ENCODE results near the gene LRRFIP1. TPM values are rescaled to one million over a fixed set of nuclear protein-coding genes. Genes with fewer than 3 reads are reported as not detected.

LRRFIP1 gene
- polyA plus RNA-seq, 1 donor from 2014 or later = 96.3 TPM

DNA sequence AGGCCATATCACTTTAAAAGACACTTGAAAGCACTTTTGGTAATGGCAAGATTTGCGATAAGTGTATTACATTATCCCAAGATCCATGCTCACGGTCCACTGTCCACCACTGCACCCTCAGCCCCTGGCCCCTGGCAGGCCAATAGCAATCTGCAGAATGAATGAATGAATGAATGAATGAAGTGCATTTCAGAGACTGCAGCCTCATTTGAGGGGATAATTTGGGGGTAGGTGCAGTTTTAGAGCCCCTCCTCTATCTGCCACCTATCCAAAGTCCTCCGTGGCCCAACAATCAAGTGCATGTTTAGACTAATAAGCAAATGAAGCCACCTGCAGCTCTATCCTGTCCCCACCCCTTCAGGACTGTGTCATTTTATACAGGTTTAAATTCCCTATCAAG, 169.9 kb downstream of the LRRFIP1 start:
- H3K9me2 ChIP-seq (ENCODE audit: insufficient read depth, low read length) = no peaks in the 10 kb centered on the region
- H4K20me1 ChIP-seq (ENCODE audit: insufficient read depth) = no peaks in the 10 kb centered on the region
- H3K4me3 ChIP-seq (ENCODE audit: low read length) = no peak overlapping the region
- H3K4me2 ChIP-seq (ENCODE audit: low read length) = no peak overlapping the region
- H3K79me2 ChIP-seq (replicated peaks; ENCODE audit: insufficient read depth, low read length) = no peaks in the 10 kb centered on the region
- H3K9ac ChIP-seq (ENCODE audit: low read length) = no peak overlapping the region
- no peaks in the 10 kb centered on the region for H3F3A ChIP-seq (ENCODE audit: insufficient read depth, low read length, poor library complexity, severe bottlenecking)
- no peak overlapping the region for H2AFZ ChIP-seq (ENCODE audit: low read depth, low read length)
- no peak overlapping the region for H3K27ac ChIP-seq (ENCODE audit: low read length)
- no peaks in the 10 kb centered on the region for H3K36me3 ChIP-seq (ENCODE audit: insufficient read depth, low read length)
- no peak for TF ChIP-seq POLR2AphosphoS5 (IDR thresholded peaks at IDR 0.05)
- no peak for TF ChIP-seq EZH2 (IDR thresholded peaks at IDR 0.05; ENCODE audit: borderline replicate concordance, insufficient read depth, low read length, poor library complexity, severe bottlenecking)
- TF ChIP-seq SMC3 (conservative IDR thresholded peaks at IDR 0.05; ENCODE audit: poor library complexity) = no peak
- TF ChIP-seq, protein P1, sequence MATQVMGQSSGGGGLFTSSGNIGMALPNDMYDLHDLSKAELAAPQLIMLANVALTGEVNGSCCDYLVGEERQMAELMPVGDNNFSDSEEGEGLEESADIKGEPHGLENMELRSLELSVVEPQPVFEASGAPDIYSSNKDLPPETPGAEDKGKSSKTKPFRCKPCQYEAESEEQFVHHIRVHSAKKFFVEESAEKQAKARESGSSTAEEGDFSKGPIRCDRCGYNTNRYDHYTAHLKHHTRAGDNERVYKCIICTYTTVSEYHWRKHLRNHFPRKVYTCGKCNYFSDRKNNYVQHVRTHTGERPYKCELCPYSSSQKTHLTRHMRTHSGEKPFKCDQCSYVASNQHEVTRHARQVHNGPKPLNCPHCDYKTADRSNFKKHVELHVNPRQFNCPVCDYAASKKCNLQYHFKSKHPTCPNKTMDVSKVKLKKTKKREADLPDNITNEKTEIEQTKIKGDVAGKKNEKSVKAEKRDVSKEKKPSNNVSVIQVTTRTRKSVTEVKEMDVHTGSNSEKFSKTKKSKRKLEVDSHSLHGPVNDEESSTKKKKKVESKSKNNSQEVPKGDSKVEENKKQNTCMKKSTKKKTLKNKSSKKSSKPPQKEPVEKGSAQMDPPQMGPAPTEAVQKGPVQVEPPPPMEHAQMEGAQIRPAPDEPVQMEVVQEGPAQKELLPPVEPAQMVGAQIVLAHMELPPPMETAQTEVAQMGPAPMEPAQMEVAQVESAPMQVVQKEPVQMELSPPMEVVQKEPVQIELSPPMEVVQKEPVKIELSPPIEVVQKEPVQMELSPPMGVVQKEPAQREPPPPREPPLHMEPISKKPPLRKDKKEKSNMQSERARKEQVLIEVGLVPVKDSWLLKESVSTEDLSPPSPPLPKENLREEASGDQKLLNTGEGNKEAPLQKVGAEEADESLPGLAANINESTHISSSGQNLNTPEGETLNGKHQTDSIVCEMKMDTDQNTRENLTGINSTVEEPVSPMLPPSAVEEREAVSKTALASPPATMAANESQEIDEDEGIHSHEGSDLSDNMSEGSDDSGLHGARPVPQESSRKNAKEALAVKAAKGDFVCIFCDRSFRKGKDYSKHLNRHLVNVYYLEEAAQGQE (IDR thresholded peaks at IDR 0.05; ENCODE audit: borderline replicate concordance) = no peak
- TF ChIP-seq RAD21 (conservative IDR thresholded peaks at IDR 0.05) = no peak
- no peak for TF ChIP-seq MXI1 (conservative IDR thresholded peaks at IDR 0.05; ENCODE audit: poor library complexity, severe bottlenecking)
- TF ChIP-seq, protein P2, sequence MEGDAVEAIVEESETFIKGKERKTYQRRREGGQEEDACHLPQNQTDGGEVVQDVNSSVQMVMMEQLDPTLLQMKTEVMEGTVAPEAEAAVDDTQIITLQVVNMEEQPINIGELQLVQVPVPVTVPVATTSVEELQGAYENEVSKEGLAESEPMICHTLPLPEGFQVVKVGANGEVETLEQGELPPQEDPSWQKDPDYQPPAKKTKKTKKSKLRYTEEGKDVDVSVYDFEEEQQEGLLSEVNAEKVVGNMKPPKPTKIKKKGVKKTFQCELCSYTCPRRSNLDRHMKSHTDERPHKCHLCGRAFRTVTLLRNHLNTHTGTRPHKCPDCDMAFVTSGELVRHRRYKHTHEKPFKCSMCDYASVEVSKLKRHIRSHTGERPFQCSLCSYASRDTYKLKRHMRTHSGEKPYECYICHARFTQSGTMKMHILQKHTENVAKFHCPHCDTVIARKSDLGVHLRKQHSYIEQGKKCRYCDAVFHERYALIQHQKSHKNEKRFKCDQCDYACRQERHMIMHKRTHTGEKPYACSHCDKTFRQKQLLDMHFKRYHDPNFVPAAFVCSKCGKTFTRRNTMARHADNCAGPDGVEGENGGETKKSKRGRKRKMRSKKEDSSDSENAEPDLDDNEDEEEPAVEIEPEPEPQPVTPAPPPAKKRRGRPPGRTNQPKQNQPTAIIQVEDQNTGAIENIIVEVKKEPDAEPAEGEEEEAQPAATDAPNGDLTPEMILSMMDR (IDR thresholded peaks at IDR 0.05; ENCODE audit: poor library complexity, severe bottlenecking) = no peak
- no peak for TF ChIP-seq TAF1 (IDR thresholded peaks at IDR 0.05; ENCODE audit: low read depth)
- H3K27me3 ChIP-seq (ENCODE audit: insufficient read depth, low read depth, low read length) = no peaks in the 10 kb centered on the region
- no peaks in the 10 kb centered on the region for H3K9me3 ChIP-seq (ENCODE audit: low read length)

DNA sequence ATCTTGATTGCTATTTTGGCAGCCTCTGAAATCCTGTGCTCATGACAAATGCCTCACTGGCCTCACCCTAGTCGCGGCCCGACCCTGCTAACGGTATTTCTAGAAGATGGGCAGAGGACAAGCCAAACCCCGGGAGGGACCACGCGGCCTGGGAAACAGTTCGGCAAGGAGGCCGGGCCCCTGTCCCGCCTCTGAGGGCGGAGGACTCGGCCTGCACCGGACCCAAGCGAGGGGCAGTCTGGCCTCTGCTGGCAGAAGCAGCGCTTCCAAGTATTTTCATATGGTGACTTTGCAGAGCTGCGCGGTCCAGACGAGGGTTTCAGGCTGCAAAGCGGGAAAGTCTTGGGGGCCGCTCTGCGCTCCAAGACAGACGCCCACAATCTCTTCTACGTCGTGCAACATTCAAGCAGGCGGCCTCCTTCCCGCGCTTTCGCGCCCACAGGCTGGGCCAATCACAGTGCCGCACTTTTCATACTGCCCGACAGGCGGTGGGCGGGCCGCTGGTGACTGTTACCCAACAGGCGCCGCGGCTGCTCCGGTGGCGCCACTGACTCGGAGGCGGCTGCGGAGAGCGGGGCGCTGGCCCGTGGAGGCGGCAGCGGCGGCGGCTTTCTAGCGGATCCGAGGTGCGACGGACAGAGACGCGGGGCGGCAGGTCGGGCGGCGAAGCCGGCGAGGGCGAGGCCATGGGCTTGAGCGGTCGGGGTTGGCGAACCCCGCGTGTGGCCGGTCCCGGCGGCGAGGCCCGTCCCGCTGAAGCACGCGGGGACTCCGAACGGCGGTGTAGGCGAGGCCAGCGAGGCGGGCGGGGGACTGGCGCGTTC, 171.1 kb downstream of the LRRFIP1 start, which contains the start of gene RBM44:
Gene RBM44 (plus strand): TSS at position 544 of the 824 bp plus-strand sequence. CDS start 14,831 bp downstream, outside the sequence.
- Histone ChIP-seq H3K36me3 (ENCODE audit: insufficient read depth, low read length) (no peaks in the 10 kb centered on the region), H3K27ac (ENCODE audit: low read length) (no peak within 1 kb of the TSS), H3K79me2 (replicated peaks; ENCODE audit: insufficient read depth, low read length) (no peaks in the 10 kb centered on the region), H3K27me3 (ENCODE audit: insufficient read depth, low read depth, low read length) (no peaks in the 10 kb centered on the region), H2AFZ (ENCODE audit: low read depth, low read length) (no peak within 1 kb of the TSS), H3K4me3 (ENCODE audit: low read length) (no peak within 1 kb of the TSS), H4K20me1 (ENCODE audit: insufficient read depth) (no peaks in the 10 kb centered on the region), H3K4me2 (ENCODE audit: low read length) (no peak within 1 kb of the TSS), H3K9ac (ENCODE audit: low read length) (no peak within 1 kb of the TSS), H3K9me3 (ENCODE audit: low read length) (no peaks in the 10 kb centered on the region), H3F3A (ENCODE audit: insufficient read depth, low read length, poor library complexity, severe bottlenecking) (no peaks in the 10 kb centered on the region), H3K9me2 (ENCODE audit: insufficient read depth, low read length) (no peaks in the 10 kb centered on the region)
- TF ChIP-seq TAF1 (IDR thresholded peaks at IDR 0.05; ENCODE audit: low read depth) (no peak), SMC3 (conservative IDR thresholded peaks at IDR 0.05; ENCODE audit: poor library complexity) (no peak), EP300 (conservative IDR thresholded peaks at IDR 0.05; ENCODE audit: poor library complexity, severe bottlenecking) (no peak), RAD21 (conservative IDR thresholded peaks at IDR 0.05) (no peak), POLR2AphosphoS5 (IDR thresholded peaks at IDR 0.05) (no peak), MXI1 (conservative IDR thresholded peaks at IDR 0.05; ENCODE audit: poor library complexity, severe bottlenecking) (no peak), EZH2 (IDR thresholded peaks at IDR 0.05; ENCODE audit: borderline replicate concordance, insufficient read depth, low read length, poor library complexity, severe bottlenecking) (no peak)
- TF ChIP-seq, protein P1 (IDR thresholded peaks at IDR 0.05; ENCODE audit: borderline replicate concordance) = no peak
- TF ChIP-seq, protein P2 (IDR thresholded peaks at IDR 0.05; ENCODE audit: poor library complexity, severe bottlenecking) = no peak
